Epithelial cell of proximal tubule (primary cell): Measurements from ENCODE around the gene ZYX. TPM values are rescaled to one million over a fixed set of nuclear protein-coding genes. Genes with fewer than 3 reads are reported as not detected.

Source experiments
- DNase-seq: peaks from one replicate; pipeline ENCODE4 v3.0.0-alpha.2; 2011; ENCODE audit warnings: low read depth
- H3K4me3 ChIP-seq: 2 replicates; pipeline ENCODE4 v1.5.1; 2011; ENCODE audit warnings: low read depth, mild to moderate bottlenecking, low read length
- total RNA-seq: library from RNA; depleted of rRNA; stranded (reverse); fragments of >200 nt; gene quantifications from 2 replicates; pipeline ENCODE4 v1.2.3, GENCODE V29; 2015
- TF ChIP-seq, protein P1 (sequence below): conservative IDR thresholded peaks from 2 replicates; pipeline ENCODE4 v1.5.1; 2012; ENCODE audit warnings: low read depth, mild to moderate bottlenecking, low read length

Gene ZYX
- total RNA-seq, 1 donor from 2014 or later: 117 TPM

GRCh38 chr7:143436325-143436946 is 55.3 kb downstream of the ZYX start:
- H3K4me3 ChIP-seq: no peak overlapping the region
- no peak for DNase-seq
- TF ChIP-seq, protein P1, sequence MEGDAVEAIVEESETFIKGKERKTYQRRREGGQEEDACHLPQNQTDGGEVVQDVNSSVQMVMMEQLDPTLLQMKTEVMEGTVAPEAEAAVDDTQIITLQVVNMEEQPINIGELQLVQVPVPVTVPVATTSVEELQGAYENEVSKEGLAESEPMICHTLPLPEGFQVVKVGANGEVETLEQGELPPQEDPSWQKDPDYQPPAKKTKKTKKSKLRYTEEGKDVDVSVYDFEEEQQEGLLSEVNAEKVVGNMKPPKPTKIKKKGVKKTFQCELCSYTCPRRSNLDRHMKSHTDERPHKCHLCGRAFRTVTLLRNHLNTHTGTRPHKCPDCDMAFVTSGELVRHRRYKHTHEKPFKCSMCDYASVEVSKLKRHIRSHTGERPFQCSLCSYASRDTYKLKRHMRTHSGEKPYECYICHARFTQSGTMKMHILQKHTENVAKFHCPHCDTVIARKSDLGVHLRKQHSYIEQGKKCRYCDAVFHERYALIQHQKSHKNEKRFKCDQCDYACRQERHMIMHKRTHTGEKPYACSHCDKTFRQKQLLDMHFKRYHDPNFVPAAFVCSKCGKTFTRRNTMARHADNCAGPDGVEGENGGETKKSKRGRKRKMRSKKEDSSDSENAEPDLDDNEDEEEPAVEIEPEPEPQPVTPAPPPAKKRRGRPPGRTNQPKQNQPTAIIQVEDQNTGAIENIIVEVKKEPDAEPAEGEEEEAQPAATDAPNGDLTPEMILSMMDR: no peak

GRCh38 chr7:143437578-143437977 is 56.4 kb downstream of the ZYX start:
- DNase-seq: no peak
- no peak overlapping the region for H3K4me3 ChIP-seq
- TF ChIP-seq, protein P1: no peak

DNA sequence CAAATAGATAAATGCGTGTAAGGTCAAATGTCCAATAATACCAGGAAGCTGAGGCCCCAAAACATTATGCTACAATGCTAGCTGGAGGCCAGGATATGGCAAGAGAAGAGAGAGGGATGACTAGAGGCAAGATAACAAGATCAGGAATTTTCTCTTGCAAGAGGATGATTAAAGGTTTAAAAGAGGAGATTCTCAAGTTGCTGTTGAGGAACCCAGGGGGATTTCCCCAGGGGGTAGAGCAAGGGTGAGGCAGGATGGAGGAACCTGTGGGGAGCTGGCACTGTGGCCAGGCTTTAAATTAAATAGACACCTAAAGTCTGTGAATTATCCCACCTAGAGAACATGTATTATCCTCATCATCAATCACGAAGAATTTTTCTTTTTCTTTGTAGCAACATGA is 58.7 kb downstream of the ZYX start:
- TF ChIP-seq, protein P1: no peak
- H3K4me3 ChIP-seq: no peak overlapping the region
- no peak for DNase-seq

Other genes starting within 250 kb of the ZYX start
- not detected in 2 replicates for gene PIP, start 249.3 kb upstream of the ZYX start, total RNA-seq
- not detected in 2 replicates for gene TAS2R39, start 197.9 kb upstream of the ZYX start, total RNA-seq
- gene TAS2R40, start 159.3 kb upstream of the ZYX start, total RNA-seq: not detected in 2 replicates
- gene GSTK1, start 117.9 kb upstream of the ZYX start, total RNA-seq: 95.1 and 141 TPM in 2 replicates
- gene TMEM139, start 96.4 kb upstream of the ZYX start, total RNA-seq: 14.5 and 30.9 TPM in 2 replicates
- gene CASP2, start 93.0 kb upstream of the ZYX start, total RNA-seq: 17.8 and 18.7 TPM in 2 replicates
- not detected in 2 replicates for gene CLCN1, start 65.2 kb upstream of the ZYX start, total RNA-seq
- 0.29 and 1.5 TPM in 2 replicates for gene FAM131B, start 18.6 kb upstream of the ZYX start, total RNA-seq
- gene EPHA1, start 27.5 kb downstream of the ZYX start, total RNA-seq: 4.5 and 14.4 TPM in 2 replicates
- not detected in 2 replicates for gene TAS2R60, start 62.1 kb downstream of the ZYX start, total RNA-seq
- not detected in 2 replicates for gene TAS2R41, start 96.5 kb downstream of the ZYX start, total RNA-seq
- 0.65 and 1.3 TPM in 2 replicates for gene CTAGE15, start 190.5 kb downstream of the ZYX start, total RNA-seq
- gene TCAF2, start 239.6 kb downstream of the ZYX start, total RNA-seq: 0.07 and 2.3 TPM in 2 replicates